Stimulated activated CD8-positive, alpha-beta memory T cell treated with anti-CD3 and anti-CD28 coated beads, Interleukin-7, amount 100 ng/mL, for 48 hours (primary cell): ENCODE measurements around the gene SLC39A12.

Experiments
- DNase-seq, 2 donors: peaks; one replicate each; pipeline ENCODE4 v3.0.0-alpha.2; 2020; ENCODE audit warnings: low read depth in 1 of 2; ENCODE audit errors: extremely low read depth in 1 of 2

Gene SLC39A12

GRCh38 chr10:18043148-18044006, 91.7 kb downstream of the SLC39A12 start:
- DNase-seq = no peak

- no peak for DNase-seq
These were observed 93.4 kb downstream of the SLC39A12 start for GRCh38 chr10:18044976-18045720.

GRCh38 chr10:18056583-18056982, 104.9 kb downstream of the SLC39A12 start:
- DNase-seq = no peak

GRCh38 chr10:18059826-18060559, 108.3 kb downstream of the SLC39A12 start:
- no peak for DNase-seq

GRCh38 chr10:18066947-18067346, 115.2 kb downstream of the SLC39A12 start:
- DNase-seq = no peak

- DNase-seq = no peak
These were observed 116.7 kb downstream of the SLC39A12 start for GRCh38 chr10:18068401-18068800.

GRCh38 chr10:18071591-18071990, 119.9 kb downstream of the SLC39A12 start:
- no peak for DNase-seq

- DNase-seq = no peak
These were observed 121.6 kb downstream of the SLC39A12 start for GRCh38 chr10:18073314-18073713.

- no peak for DNase-seq
These were observed 124.2 kb downstream of the SLC39A12 start for GRCh38 chr10:18075881-18076280.

GRCh38 chr10:18079665-18080295, 128.1 kb downstream of the SLC39A12 start:
- DNase-seq = no peak

GRCh38 chr10:18082381-18082780, 130.7 kb downstream of the SLC39A12 start:
- no peak for DNase-seq

- no peak for DNase-seq
These were observed 134.1 kb downstream of the SLC39A12 start for GRCh38 chr10:18085855-18086254.

- no peak for DNase-seq
These were observed 135.0 kb downstream of the SLC39A12 start for GRCh38 chr10:18086746-18087145.

- DNase-seq = no peak
These were observed 135.6 kb downstream of the SLC39A12 start for GRCh38 chr10:18087355-18087754.
